ENCODE results near the gene GC.
"Not testable (repeated sequence)": the region's sequence is repeated elsewhere in the genome, so short reads cannot be mapped to it uniquely, and the experiment has no call there.

GRCh38 chr4:71804017-71804697, 20.3 kb upstream of the GC start:
- TF ChIP-seq, protein P1, sequence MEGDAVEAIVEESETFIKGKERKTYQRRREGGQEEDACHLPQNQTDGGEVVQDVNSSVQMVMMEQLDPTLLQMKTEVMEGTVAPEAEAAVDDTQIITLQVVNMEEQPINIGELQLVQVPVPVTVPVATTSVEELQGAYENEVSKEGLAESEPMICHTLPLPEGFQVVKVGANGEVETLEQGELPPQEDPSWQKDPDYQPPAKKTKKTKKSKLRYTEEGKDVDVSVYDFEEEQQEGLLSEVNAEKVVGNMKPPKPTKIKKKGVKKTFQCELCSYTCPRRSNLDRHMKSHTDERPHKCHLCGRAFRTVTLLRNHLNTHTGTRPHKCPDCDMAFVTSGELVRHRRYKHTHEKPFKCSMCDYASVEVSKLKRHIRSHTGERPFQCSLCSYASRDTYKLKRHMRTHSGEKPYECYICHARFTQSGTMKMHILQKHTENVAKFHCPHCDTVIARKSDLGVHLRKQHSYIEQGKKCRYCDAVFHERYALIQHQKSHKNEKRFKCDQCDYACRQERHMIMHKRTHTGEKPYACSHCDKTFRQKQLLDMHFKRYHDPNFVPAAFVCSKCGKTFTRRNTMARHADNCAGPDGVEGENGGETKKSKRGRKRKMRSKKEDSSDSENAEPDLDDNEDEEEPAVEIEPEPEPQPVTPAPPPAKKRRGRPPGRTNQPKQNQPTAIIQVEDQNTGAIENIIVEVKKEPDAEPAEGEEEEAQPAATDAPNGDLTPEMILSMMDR (conservative IDR thresholded peaks at IDR 0.05), result not testable (repeated sequence)
- TF ChIP-seq EZH2 (IDR thresholded peaks at IDR 0.05; ENCODE audit: low read depth), result not testable (repeated sequence)
